ENCODE measurements around the gene TMED4.
A peak's percentile ranks its signal among the peaks of the same experiment; 100 is the strongest.

TMED4 gene

GRCh38 chr7:44621034-44621749 is 39.2 kb upstream of the TMED4 start:
- no peaks in the 10 kb centered on the region for H3K9me3 ChIP-seq (ENCODE audit: control insufficient read depth, insufficient read depth, low read length)
- 0 out of 2 replicates have a peak, but pooled peaks cover 3% of the 10 kb centered on the region for H3K4me1 ChIP-seq (ENCODE audit: control insufficient read depth, insufficient read depth, low read length)
- no peak overlapping the region for H3K4me3 ChIP-seq (ENCODE audit: low read depth, low read length)
- no peak overlapping the region for H3K9ac ChIP-seq (ENCODE audit: low read depth, low read length)
- no peaks in the 10 kb centered on the region for H3K27me3 ChIP-seq (ENCODE audit: control insufficient read depth, insufficient read depth, low read length)
- H3K27ac ChIP-seq (ENCODE audit: low read depth, low read length): no peak overlapping the region
- H3K36me3 ChIP-seq (ENCODE audit: control insufficient read depth, insufficient read depth, low read length): peaks cover 19% of the 10 kb centered on the region

DNA sequence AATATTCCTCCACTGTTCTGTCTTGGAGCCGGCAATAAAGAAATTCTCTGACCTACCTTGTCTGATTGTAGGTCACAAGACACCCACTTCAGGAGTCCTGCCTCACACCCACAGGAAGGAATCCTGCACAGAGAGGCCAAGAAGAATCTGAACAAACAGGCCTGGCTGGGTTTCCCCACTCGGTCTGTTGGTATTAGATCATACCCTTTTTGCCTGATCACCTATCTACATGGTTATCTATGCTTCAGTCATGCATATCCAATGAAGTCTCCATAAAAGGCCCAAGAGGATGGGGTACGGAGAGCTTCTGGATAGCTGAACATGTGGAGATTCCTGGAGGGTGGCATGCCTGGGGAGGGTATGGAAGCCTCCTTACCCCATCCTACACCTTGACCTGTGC is 36.7 kb upstream of the TMED4 start:
- Histone ChIP-seq H3K27me3 (ENCODE audit: control insufficient read depth, insufficient read depth, low read length) (no peaks in the 10 kb centered on the region), H3K9ac (ENCODE audit: low read depth, low read length) (no peak overlapping the region), H3K4me1 (ENCODE audit: control insufficient read depth, insufficient read depth, low read length) (peaks cover 9% of the 10 kb centered on the region; the same call in 1 of the 2 replicates), H3K36me3 (ENCODE audit: control insufficient read depth, insufficient read depth, low read length) (0 out of 2 replicates have a peak, but pooled peaks cover 4% of the 10 kb centered on the region), H3K27ac (ENCODE audit: low read depth, low read length) (no peak overlapping the region), H3K4me3 (ENCODE audit: low read depth, low read length) (no peak overlapping the region), H3K9me3 (ENCODE audit: control insufficient read depth, insufficient read depth, low read length) (no peaks in the 10 kb centered on the region)

DNA sequence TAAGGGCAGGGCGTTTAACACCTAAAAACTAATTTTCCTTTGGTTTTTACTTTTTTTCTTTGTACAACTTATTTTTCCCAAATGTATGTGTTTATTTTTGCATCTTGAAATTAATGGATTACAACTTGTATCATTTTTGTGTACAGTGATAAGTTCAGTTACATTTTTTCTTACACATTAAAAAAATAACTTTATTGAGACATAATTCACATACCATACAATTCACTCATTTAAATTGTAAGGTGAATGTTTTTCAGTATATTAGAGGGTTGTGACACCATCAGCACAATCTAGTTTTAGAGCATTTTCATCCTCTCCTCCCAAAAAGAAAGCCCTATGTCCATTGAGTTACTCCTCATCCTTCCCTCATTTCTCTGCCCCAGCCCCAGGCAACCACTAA is 36.0 kb upstream of the TMED4 start:
- no peaks in the 10 kb centered on the region for H3K9me3 ChIP-seq (ENCODE audit: control insufficient read depth, insufficient read depth, low read length)
- peaks cover 9% of the 10 kb centered on the region; the same call in 1 of the 2 replicates for H3K4me1 ChIP-seq (ENCODE audit: control insufficient read depth, insufficient read depth, low read length)
- no peak overlapping the region for H3K27ac ChIP-seq (ENCODE audit: low read depth, low read length)
- no peak overlapping the region for H3K4me3 ChIP-seq (ENCODE audit: low read depth, low read length)
- peak overlapping the region; percentile 1; the same call in 1 of the 2 replicates for H3K9ac ChIP-seq (ENCODE audit: low read depth, low read length)
- no peaks in the 10 kb centered on the region for H3K27me3 ChIP-seq (ENCODE audit: control insufficient read depth, insufficient read depth, low read length)
- H3K36me3 ChIP-seq (ENCODE audit: control insufficient read depth, insufficient read depth, low read length): 0 out of 2 replicates have a peak, but pooled peaks cover 4% of the 10 kb centered on the region

GRCh38 chr7:44617225-44617890 is 35.3 kb upstream of the TMED4 start:
- no peaks in the 10 kb centered on the region for H3K27me3 ChIP-seq (ENCODE audit: control insufficient read depth, insufficient read depth, low read length)
- no peak overlapping the region for H3K27ac ChIP-seq (ENCODE audit: low read depth, low read length)
- H3K9me3 ChIP-seq (ENCODE audit: control insufficient read depth, insufficient read depth, low read length): no peaks in the 10 kb centered on the region
- 0 out of 2 replicates have a peak, but pooled peaks cover 4% of the 10 kb centered on the region for H3K36me3 ChIP-seq (ENCODE audit: control insufficient read depth, insufficient read depth, low read length)
- H3K9ac ChIP-seq (ENCODE audit: low read depth, low read length): no peak overlapping the region
- H3K4me3 ChIP-seq (ENCODE audit: low read depth, low read length): no peak overlapping the region
- H3K4me1 ChIP-seq (ENCODE audit: control insufficient read depth, insufficient read depth, low read length): peaks cover 9% of the 10 kb centered on the region; the same call in 1 of the 2 replicates

DNA sequence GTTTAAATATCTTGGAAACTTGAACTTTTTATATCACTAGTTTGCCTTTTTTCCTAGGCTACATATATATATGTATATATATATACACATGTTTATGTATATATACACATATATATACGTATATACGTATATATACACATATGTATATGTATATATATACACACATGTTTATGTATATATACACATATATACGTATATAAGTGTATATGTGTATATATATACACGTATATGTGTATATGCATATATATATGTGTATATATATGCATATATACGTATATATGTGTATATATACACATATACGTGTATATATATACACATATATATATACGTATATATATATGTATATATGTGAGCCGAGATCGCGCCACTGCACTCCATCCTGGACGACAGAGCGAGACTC is 34.5 kb upstream of the TMED4 start:
- Histone ChIP-seq H3K4me3 (ENCODE audit: low read depth, low read length) (no peak overlapping the region), H3K4me1 (ENCODE audit: control insufficient read depth, insufficient read depth, low read length) (peaks cover 9% of the 10 kb centered on the region; the same call in 1 of the 2 replicates), H3K27me3 (ENCODE audit: control insufficient read depth, insufficient read depth, low read length) (no peaks in the 10 kb centered on the region), H3K9ac (ENCODE audit: low read depth, low read length) (no peak overlapping the region), H3K27ac (ENCODE audit: low read depth, low read length) (no peak overlapping the region), H3K36me3 (ENCODE audit: control insufficient read depth, insufficient read depth, low read length) (0 out of 2 replicates have a peak, but pooled peaks cover 4% of the 10 kb centered on the region), H3K9me3 (ENCODE audit: control insufficient read depth, insufficient read depth, low read length) (no peaks in the 10 kb centered on the region)

- peaks cover 9% of the 10 kb centered on the region; the same call in 1 of the 2 replicates for H3K4me1 ChIP-seq (ENCODE audit: control insufficient read depth, insufficient read depth, low read length)
- H3K27me3 ChIP-seq (ENCODE audit: control insufficient read depth, insufficient read depth, low read length): no peaks in the 10 kb centered on the region
- no peak overlapping the region for H3K4me3 ChIP-seq (ENCODE audit: low read depth, low read length)
- 0 out of 2 replicates have a peak, but pooled peaks cover 4% of the 10 kb centered on the region for H3K36me3 ChIP-seq (ENCODE audit: control insufficient read depth, insufficient read depth, low read length)
- no peak overlapping the region for H3K27ac ChIP-seq (ENCODE audit: low read depth, low read length)
- H3K9ac ChIP-seq (ENCODE audit: low read depth, low read length): no peak overlapping the region
- H3K9me3 ChIP-seq (ENCODE audit: control insufficient read depth, insufficient read depth, low read length): no peaks in the 10 kb centered on the region
Measured at GRCh38 chr7:44615793-44616192, 33.8 kb upstream of the TMED4 start.

DNA sequence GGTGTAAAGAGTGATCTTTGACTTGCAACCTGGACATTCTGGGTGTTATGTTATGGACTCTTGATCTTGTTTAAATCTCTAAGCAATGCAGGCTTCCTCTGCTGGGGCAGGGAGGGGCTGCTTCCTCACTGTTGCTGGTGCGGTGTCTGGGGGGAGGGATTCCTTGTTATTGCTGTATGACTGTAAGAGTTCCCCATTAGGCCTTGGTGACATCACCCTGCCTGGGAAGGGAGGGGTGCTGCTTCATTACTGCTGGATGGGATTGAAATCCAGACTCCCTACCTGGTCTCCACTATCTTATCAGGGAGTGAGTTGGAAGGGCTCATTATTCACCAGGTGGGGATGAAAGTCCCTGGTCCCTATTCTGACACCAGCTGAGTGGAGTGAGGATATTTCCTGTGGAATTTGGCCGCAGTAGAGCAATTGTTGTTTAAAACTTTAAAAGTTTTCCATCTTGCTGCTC is 33.1 kb upstream of the TMED4 start:
- Histone ChIP-seq H3K27me3 (ENCODE audit: control insufficient read depth, insufficient read depth, low read length) (no peaks in the 10 kb centered on the region), H3K9me3 (ENCODE audit: control insufficient read depth, insufficient read depth, low read length) (no peaks in the 10 kb centered on the region), H3K4me3 (ENCODE audit: low read depth, low read length) (no peak overlapping the region), H3K4me1 (ENCODE audit: control insufficient read depth, insufficient read depth, low read length) (peaks cover 9% of the 10 kb centered on the region; the same call in 1 of the 2 replicates), H3K27ac (ENCODE audit: low read depth, low read length) (peak overlapping the region; percentile 18), H3K9ac (ENCODE audit: low read depth, low read length) (no peak overlapping the region), H3K36me3 (ENCODE audit: control insufficient read depth, insufficient read depth, low read length) (0 out of 2 replicates have a peak, but pooled peaks cover 4% of the 10 kb centered on the region)

GRCh38 chr7:44609829-44610228 is 27.8 kb upstream of the TMED4 start:
- Histone ChIP-seq H3K9me3 (ENCODE audit: control insufficient read depth, insufficient read depth, low read length) (no peaks in the 10 kb centered on the region), H3K27me3 (ENCODE audit: control insufficient read depth, insufficient read depth, low read length) (no peaks in the 10 kb centered on the region), H3K9ac (ENCODE audit: low read depth, low read length) (no peak overlapping the region), H3K4me1 (ENCODE audit: control insufficient read depth, insufficient read depth, low read length) (peaks cover 9% of the 10 kb centered on the region), H3K4me3 (ENCODE audit: low read depth, low read length) (no peak overlapping the region), H3K36me3 (ENCODE audit: control insufficient read depth, insufficient read depth, low read length) (no peaks in the 10 kb centered on the region), H3K27ac (ENCODE audit: low read depth, low read length) (no peak overlapping the region)

DNA sequence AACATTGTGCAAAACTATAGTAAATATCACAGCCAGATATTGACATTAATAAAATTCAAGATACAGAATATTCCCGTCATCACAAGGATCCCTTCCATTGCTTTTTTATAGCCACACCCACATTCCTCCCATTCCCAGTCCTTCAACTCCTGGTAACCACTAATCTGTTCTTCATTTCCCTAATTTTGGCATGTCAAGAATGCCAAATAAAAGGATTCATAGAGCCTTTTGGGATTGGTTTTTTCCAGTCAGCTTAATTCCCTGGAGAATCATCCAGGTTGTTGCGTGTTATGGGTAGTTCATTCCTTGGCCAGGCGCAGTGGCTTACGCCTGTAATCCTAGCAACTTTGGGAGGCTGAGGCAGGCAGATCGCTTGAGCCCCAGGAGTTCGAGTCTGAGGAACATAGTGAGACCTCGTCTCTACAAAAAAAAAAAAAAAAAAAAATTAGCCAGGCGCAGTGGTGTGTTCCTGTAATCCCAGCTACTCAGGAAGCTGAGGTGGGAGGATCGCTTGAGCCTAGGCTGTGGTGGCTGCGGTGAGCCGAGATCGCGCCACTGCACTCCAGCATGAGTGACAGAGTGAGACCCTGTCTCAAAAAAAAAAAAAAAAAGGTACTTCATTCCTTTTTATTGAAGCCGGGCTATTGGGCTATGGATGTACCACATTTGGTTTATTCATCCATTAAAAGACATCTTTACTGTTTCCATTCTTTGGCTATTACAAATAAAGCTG is 27.1 kb upstream of the TMED4 start:
- Histone ChIP-seq H3K9ac (ENCODE audit: low read depth, low read length) (no peak overlapping the region), H3K9me3 (ENCODE audit: control insufficient read depth, insufficient read depth, low read length) (no peaks in the 10 kb centered on the region), H3K4me1 (ENCODE audit: control insufficient read depth, insufficient read depth, low read length) (peaks cover 9% of the 10 kb centered on the region; the same call in 1 of the 2 replicates), H3K27ac (ENCODE audit: low read depth, low read length) (no peak overlapping the region), H3K36me3 (ENCODE audit: control insufficient read depth, insufficient read depth, low read length) (no peaks in the 10 kb centered on the region), H3K4me3 (ENCODE audit: low read depth, low read length) (peak overlapping the region; percentile 26; the same call in 1 of the 2 replicates), H3K27me3 (ENCODE audit: control insufficient read depth, insufficient read depth, low read length) (no peaks in the 10 kb centered on the region)

- Histone ChIP-seq H3K27ac (ENCODE audit: low read depth, low read length) (peak overlapping the region; percentile 91), H3K36me3 (ENCODE audit: control insufficient read depth, insufficient read depth, low read length) (no peaks in the 10 kb centered on the region), H3K4me3 (ENCODE audit: low read depth, low read length) (peak overlapping the region; percentile 88), H3K4me1 (ENCODE audit: control insufficient read depth, insufficient read depth, low read length) (peaks cover 9% of the 10 kb centered on the region; the same call in 1 of the 2 replicates), H3K9ac (ENCODE audit: low read depth, low read length) (peak overlapping the region; percentile 83), H3K27me3 (ENCODE audit: control insufficient read depth, insufficient read depth, low read length) (no peaks in the 10 kb centered on the region), H3K9me3 (ENCODE audit: control insufficient read depth, insufficient read depth, low read length) (no peaks in the 10 kb centered on the region)
Measured at GRCh38 chr7:44607141-44608068, 25.4 kb upstream of the TMED4 start.

All from HUES48 (cell line).